ENCODE data around the gene GCH1.
"Not testable (repeated sequence)": the region's sequence is repeated elsewhere in the genome, so short reads cannot be mapped to it uniquely, and the experiment has no call there.

GCH1 gene

GRCh38 chr14:54909817-54910558 is 7.4 kb upstream of the GCH1 start:
- H3K27ac ChIP-seq (ENCODE audit: insufficient read depth, low read depth, low read length, poor library complexity, severe bottlenecking): no peak overlapping the region
- no peaks in the 10 kb centered on the region for H3K4me1 ChIP-seq (ENCODE audit: control insufficient read depth, insufficient read depth, low read length)
- H3K36me3 ChIP-seq (ENCODE audit: control insufficient read depth, insufficient read depth, low read length): no peaks in the 10 kb centered on the region
- H3K4me3 ChIP-seq (ENCODE audit: insufficient read depth, low read depth, low read length): no peak overlapping the region
- no peaks in the 10 kb centered on the region for H3K9me3 ChIP-seq (ENCODE audit: control insufficient read depth, low read length)
- H3K27me3 ChIP-seq (ENCODE audit: control insufficient read depth, insufficient read depth, low read length, poor library complexity, severe bottlenecking): peaks cover 3% of the 10 kb centered on the region
- 92 to 96% methylated on average over 4 of the region's 5 CpGs for WGBS, 2 experiments

GRCh38 chr14:54908973-54909372 is 6.3 kb upstream of the GCH1 start:
- not testable (repeated sequence) for H3K27me3 ChIP-seq (ENCODE audit: control insufficient read depth, insufficient read depth, low read length, poor library complexity, severe bottlenecking); H3K27ac ChIP-seq (ENCODE audit: insufficient read depth, low read depth, low read length, poor library complexity, severe bottlenecking); H3K36me3 ChIP-seq (ENCODE audit: control insufficient read depth, insufficient read depth, low read length); H3K4me3 ChIP-seq (ENCODE audit: insufficient read depth, low read depth, low read length); H3K4me1 ChIP-seq (ENCODE audit: control insufficient read depth, insufficient read depth, low read length); H3K9me3 ChIP-seq (ENCODE audit: control insufficient read depth, low read length)
- WGBS, 2 experiments: 85 to 92% methylated on average over 2 to 3 of the region's 4 CpGs

GRCh38 chr14:54908190-54908589 is 5.6 kb upstream of the GCH1 start:
- Histone ChIP-seq H3K36me3 (ENCODE audit: control insufficient read depth, insufficient read depth, low read length) (no peaks in the 10 kb centered on the region), H3K27me3 (ENCODE audit: control insufficient read depth, insufficient read depth, low read length, poor library complexity, severe bottlenecking) (peaks cover 12% of the 10 kb centered on the region), H3K9me3 (ENCODE audit: control insufficient read depth, low read length) (no peaks in the 10 kb centered on the region), H3K4me3 (ENCODE audit: insufficient read depth, low read depth, low read length) (no peak overlapping the region), H3K4me1 (ENCODE audit: control insufficient read depth, insufficient read depth, low read length) (no peaks in the 10 kb centered on the region), H3K27ac (ENCODE audit: insufficient read depth, low read depth, low read length, poor library complexity, severe bottlenecking) (no peak overlapping the region)
- WGBS, 2 experiments: 99 to 100% methylated on average over 2 to 3 of the region's 4 CpGs

- no peaks in the 10 kb centered on the region for H3K9me3 ChIP-seq (ENCODE audit: control insufficient read depth, low read length)
- H3K36me3 ChIP-seq (ENCODE audit: control insufficient read depth, insufficient read depth, low read length): no peaks in the 10 kb centered on the region
- no peaks in the 10 kb centered on the region for H3K4me1 ChIP-seq (ENCODE audit: control insufficient read depth, insufficient read depth, low read length)
- H3K27ac ChIP-seq (ENCODE audit: insufficient read depth, low read depth, low read length, poor library complexity, severe bottlenecking): no peak overlapping the region
- peaks cover 33% of the 10 kb centered on the region for H3K27me3 ChIP-seq (ENCODE audit: control insufficient read depth, insufficient read depth, low read length, poor library complexity, severe bottlenecking)
- no peak overlapping the region for H3K4me3 ChIP-seq (ENCODE audit: insufficient read depth, low read depth, low read length)
Measured at GRCh38 chr14:54906075-54906474, 3.4 kb upstream of the GCH1 start.

GRCh38 chr14:54902143-54902520 is 494 bp downstream of the GCH1 start:
- peaks cover 49% of the 10 kb centered on the region for H3K27me3 ChIP-seq (ENCODE audit: control insufficient read depth, insufficient read depth, low read length, poor library complexity, severe bottlenecking)
- H3K4me3 ChIP-seq (ENCODE audit: insufficient read depth, low read depth, low read length): peak overlapping the region; percentile 78
- H3K27ac ChIP-seq (ENCODE audit: insufficient read depth, low read depth, low read length, poor library complexity, severe bottlenecking): no peak overlapping the region
- H3K36me3 ChIP-seq (ENCODE audit: control insufficient read depth, insufficient read depth, low read length): no peaks in the 10 kb centered on the region
- 0% methylated on average over 37 of the region's 37 CpGs for WGBS, 2 experiments
- no peaks in the 10 kb centered on the region for H3K9me3 ChIP-seq (ENCODE audit: control insufficient read depth, low read length)
- H3K4me1 ChIP-seq (ENCODE audit: control insufficient read depth, insufficient read depth, low read length): no peaks in the 10 kb centered on the region

- Histone ChIP-seq H3K4me3 (ENCODE audit: insufficient read depth, low read depth, low read length) (peak overlapping the region; percentile 78), H3K4me1 (ENCODE audit: control insufficient read depth, insufficient read depth, low read length) (no peaks in the 10 kb centered on the region), H3K36me3 (ENCODE audit: control insufficient read depth, insufficient read depth, low read length) (no peaks in the 10 kb centered on the region), H3K27me3 (ENCODE audit: control insufficient read depth, insufficient read depth, low read length, poor library complexity, severe bottlenecking) (peaks cover 46% of the 10 kb centered on the region), H3K9me3 (ENCODE audit: control insufficient read depth, low read length) (no peaks in the 10 kb centered on the region), H3K27ac (ENCODE audit: insufficient read depth, low read depth, low read length, poor library complexity, severe bottlenecking) (no peak overlapping the region)
- 2 to 3% methylated on average over 39 to 41 of the region's 42 CpGs for WGBS, 2 experiments
Measured at GRCh38 chr14:54901380-54902142, 1.1 kb downstream of the GCH1 start.

GRCh38 chr14:54899573-54899972 is 3.1 kb downstream of the GCH1 start:
- WGBS, 2 experiments: 90 to 91% methylated on average over 4 to 5 of the region's 5 CpGs
- no peak overlapping the region for H3K4me3 ChIP-seq (ENCODE audit: insufficient read depth, low read depth, low read length)
- no peaks in the 10 kb centered on the region for H3K4me1 ChIP-seq (ENCODE audit: control insufficient read depth, insufficient read depth, low read length)
- no peaks in the 10 kb centered on the region for H3K36me3 ChIP-seq (ENCODE audit: control insufficient read depth, insufficient read depth, low read length)
- H3K27ac ChIP-seq (ENCODE audit: insufficient read depth, low read depth, low read length, poor library complexity, severe bottlenecking): no peak overlapping the region
- H3K9me3 ChIP-seq (ENCODE audit: control insufficient read depth, low read length): no peaks in the 10 kb centered on the region
- H3K27me3 ChIP-seq (ENCODE audit: control insufficient read depth, insufficient read depth, low read length, poor library complexity, severe bottlenecking): peaks cover 46% of the 10 kb centered on the region

GRCh38 chr14:54897809-54898555 is 4.6 kb downstream of the GCH1 start:
- H3K27me3 ChIP-seq (ENCODE audit: control insufficient read depth, insufficient read depth, low read length, poor library complexity, severe bottlenecking): peaks cover 35% of the 10 kb centered on the region
- not testable (repeated sequence) for H3K36me3 ChIP-seq (ENCODE audit: control insufficient read depth, insufficient read depth, low read length); H3K9me3 ChIP-seq (ENCODE audit: control insufficient read depth, low read length); H3K27ac ChIP-seq (ENCODE audit: insufficient read depth, low read depth, low read length, poor library complexity, severe bottlenecking); H3K4me1 ChIP-seq (ENCODE audit: control insufficient read depth, insufficient read depth, low read length); H3K4me3 ChIP-seq (ENCODE audit: insufficient read depth, low read depth, low read length)
- 89 to 90% methylated on average over 4 of the region's 5 CpGs for WGBS, 2 experiments

GRCh38 chr14:54895683-54896082 is 6.9 kb downstream of the GCH1 start:
- WGBS, 2 experiments: 94 to 97% methylated on average over 4 of the region's 4 CpGs
- no peaks in the 10 kb centered on the region for H3K36me3 ChIP-seq (ENCODE audit: control insufficient read depth, insufficient read depth, low read length)
- H3K4me3 ChIP-seq (ENCODE audit: insufficient read depth, low read depth, low read length): no peak overlapping the region
- no peaks in the 10 kb centered on the region for H3K9me3 ChIP-seq (ENCODE audit: control insufficient read depth, low read length)
- no peak overlapping the region for H3K27ac ChIP-seq (ENCODE audit: insufficient read depth, low read depth, low read length, poor library complexity, severe bottlenecking)
- H3K4me1 ChIP-seq (ENCODE audit: control insufficient read depth, insufficient read depth, low read length): no peaks in the 10 kb centered on the region
- peaks cover 12% of the 10 kb centered on the region for H3K27me3 ChIP-seq (ENCODE audit: control insufficient read depth, insufficient read depth, low read length, poor library complexity, severe bottlenecking)

GRCh38 chr14:54894995-54895394 is 7.6 kb downstream of the GCH1 start:
- H3K4me1 ChIP-seq (ENCODE audit: control insufficient read depth, insufficient read depth, low read length): no peaks in the 10 kb centered on the region
- no peak overlapping the region for H3K4me3 ChIP-seq (ENCODE audit: insufficient read depth, low read depth, low read length)
- no peak overlapping the region for H3K27ac ChIP-seq (ENCODE audit: insufficient read depth, low read depth, low read length, poor library complexity, severe bottlenecking)
- peaks cover 6% of the 10 kb centered on the region for H3K27me3 ChIP-seq (ENCODE audit: control insufficient read depth, insufficient read depth, low read length, poor library complexity, severe bottlenecking)
- no peaks in the 10 kb centered on the region for H3K36me3 ChIP-seq (ENCODE audit: control insufficient read depth, insufficient read depth, low read length)
- H3K9me3 ChIP-seq (ENCODE audit: control insufficient read depth, low read length): no peaks in the 10 kb centered on the region
- WGBS, 2 experiments: 69 to 72% methylated on average over 1 to 2 of the region's 3 CpGs
